Inferior parietal cortex (tissue), 1 donor: Measurements from ENCODE around the gene ETV3L.
"Not testable (repeated sequence)": the region's sequence is repeated elsewhere in the genome, so short reads cannot be mapped to it uniquely, and the experiment has no call there.

Experiments
- DNase-seq: peaks from one replicate; pipeline ENCODE4 v3.0.0-alpha.2; 2016; ENCODE audit errors: extremely low spot score

The ETV3L gene

DNA sequence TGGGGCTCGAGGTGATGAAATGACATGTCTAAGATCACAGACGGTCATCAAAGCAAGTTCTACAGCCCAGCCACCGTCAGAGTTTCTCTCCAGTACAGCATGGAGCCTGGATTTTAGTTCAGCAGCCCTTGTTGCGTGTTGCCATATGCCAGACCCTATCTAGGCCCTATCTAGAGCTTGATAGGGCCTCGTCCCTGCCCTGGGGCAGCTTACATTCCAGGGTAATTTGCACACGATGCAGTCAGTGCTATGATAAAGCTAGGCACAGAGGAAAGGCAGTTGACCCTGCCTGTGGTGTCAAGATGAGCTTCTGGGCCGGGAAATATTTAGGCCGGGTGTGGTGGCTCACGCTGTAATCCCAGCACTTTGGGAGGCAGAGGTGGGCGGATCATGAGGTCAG lies 18.9 kb downstream of the ETV3L start:
- no peak for DNase-seq

DNA sequence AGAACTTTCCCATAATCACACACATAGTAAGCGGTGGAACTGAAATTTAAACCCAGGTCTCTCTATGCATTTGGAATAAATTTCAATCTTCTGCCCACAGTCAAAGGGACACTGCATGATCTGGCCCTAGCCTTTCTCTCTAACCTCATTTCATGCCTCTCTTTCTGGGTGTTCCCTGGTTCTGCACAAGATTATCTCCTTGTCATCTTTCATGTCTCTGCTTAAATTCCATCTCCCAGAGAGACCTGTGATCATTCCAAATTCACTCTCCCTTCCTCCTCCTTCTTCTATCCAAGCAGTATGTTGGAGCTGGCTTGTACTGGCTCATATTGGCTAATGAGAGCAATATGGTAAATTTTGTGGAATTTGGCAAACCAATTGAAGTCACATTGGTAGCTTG lies 22.2 kb downstream of the ETV3L start:
- DNase-seq, result no peak

DNA sequence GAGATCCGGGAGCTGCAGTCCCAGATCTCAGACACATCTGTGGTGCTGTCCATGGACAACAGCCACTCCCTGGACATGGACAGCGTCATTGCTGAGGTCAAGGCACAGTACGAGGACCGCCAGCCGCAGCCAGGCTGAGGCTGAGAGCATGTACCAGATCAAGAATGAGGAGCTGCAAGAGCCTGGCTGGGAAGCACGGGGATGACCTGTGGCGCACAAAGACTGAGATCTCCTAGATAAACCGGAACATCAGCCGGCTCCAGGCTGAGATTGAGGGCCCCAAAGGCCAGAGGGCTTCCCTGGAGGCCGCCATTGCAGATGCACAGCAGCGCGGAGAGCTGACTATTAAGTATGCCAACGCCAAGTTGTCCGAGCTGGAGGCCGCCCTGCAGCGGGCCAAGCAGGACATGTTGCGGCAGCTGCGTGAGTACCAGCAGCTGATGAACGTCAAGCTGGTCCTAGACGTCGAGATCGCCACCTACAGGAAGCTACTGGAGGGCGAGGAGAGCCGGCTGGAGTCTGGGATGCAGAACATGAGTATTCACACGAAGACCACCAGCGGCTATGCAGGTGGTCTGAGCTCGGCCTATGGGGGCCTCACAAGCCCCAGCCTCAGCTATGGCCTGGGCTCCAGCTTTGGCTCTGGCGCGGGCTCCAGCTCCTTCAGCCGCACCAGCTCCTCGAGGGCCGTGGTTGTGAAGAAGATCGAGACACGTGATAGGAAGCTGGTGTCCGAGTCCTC lies 25.5 kb downstream of the ETV3L start:
- DNase-seq, result peak; percentile 64

DNA sequence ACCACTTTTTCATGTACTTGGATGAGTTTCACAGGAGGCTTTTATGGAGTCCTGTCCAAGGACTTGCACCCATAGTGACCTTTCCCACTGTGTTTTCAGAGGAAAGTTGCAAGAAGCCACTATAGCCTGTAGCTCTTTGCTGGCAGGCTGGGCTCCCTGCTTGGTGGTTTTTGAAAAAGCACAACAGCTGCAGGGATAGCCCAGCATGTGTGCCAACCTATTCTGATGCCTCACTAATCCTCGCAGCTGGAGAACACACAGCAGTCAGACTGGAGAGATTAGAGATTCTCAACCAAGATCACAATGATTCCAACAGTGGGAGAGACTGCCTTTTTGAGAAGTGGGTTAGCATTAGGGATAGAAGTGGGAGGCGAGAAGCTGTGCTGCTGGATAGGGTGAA lies 30.0 kb downstream of the ETV3L start:
- no peak for DNase-seq

DNA sequence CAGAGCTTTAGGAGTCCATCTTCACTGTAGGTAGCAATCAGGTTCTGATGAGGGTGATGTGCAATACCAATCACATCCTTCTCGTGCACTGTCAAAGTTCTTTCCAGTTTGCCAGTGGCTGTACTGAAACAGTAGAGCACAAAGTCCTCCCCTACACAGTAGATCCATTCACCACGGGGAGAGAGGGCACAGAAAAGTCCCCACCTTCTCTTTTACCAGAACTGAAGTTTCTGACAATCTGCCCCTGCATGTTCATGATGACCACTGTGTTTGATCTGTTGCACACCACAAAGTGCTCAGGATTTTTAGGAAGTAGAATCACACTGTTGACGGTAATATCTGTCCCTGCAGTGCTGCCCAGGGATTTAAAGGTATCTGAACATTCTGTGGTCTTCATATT lies 40.4 kb downstream of the ETV3L start:
- not testable (repeated sequence) for DNase-seq

DNA sequence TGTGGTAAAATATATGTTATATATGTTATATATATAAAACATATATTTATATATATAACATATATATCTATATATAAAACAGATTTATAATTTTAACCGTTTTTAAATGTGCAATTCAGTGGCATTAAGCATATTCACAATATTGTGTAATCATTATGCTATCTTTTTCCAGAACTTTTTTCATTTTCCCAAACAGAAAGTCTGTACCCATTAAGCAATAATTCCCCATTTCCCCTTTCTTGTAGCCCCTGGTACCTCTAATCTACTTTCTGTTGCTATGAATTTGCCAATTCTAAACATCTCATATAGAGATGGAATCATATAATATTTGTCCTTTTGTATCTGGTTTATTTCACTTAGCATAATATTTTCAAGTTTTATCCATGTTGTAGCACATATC lies 43.3 kb downstream of the ETV3L start:
- DNase-seq, result no peak

DNA sequence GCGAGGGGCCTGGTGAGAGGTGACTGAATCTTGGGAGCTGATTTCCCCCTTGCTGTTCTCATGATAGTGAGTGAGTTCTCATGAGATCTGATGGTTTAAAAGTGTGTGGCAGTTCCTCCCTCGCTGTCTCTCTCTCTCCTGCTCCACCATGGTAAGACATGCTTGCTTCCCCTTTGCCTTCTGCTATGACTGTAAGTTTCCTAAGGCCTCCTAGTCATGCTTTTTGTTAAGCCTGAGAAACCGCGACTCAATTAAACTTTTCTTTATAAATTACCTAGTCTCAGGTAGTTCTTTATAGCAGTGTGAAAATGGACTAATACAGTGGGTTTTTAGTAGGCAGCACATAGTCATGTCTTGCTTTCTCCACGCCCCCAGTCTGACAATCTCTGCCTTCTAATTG lies 43.9 kb downstream of the ETV3L start:
- not testable (repeated sequence) for DNase-seq

DNA sequence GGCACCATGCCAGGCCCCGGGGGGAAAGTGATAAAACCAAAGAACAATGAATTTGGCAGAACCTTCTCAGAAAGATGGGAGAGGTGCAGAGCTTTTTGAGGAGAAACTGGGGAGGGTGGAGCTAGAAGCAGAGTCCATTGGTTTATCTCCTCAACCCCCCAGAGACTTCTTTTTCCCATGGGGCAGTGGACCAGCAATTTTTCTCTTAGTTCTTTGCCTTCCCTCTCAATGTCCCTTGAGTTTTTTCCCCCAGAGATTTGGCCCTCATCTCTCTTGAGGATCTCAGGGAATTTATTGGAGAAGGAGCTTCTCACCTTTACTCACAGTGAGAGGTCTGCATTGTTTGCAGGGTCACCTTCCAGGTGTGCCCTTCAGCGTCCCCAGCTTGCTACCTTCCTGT lies 48.8 kb downstream of the ETV3L start:
- DNase-seq, result no peak

DNA sequence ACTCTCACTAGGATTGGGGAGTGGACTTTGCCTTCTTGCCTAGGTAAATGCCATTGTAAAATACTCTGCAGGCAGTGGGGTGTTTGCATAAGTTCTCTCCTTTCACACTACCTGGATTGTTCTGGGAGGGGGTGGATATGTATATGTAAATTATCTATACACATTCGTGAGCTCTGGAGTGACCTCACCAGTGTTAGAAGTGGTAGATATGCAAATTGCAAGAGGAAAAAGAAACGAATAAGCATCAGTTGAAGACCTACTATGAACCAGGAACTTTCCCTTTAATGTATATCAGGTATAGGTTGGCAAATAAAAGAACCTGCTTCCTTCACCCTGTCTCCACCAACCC lies 52.6 kb downstream of the ETV3L start:
- no peak for DNase-seq

DNA sequence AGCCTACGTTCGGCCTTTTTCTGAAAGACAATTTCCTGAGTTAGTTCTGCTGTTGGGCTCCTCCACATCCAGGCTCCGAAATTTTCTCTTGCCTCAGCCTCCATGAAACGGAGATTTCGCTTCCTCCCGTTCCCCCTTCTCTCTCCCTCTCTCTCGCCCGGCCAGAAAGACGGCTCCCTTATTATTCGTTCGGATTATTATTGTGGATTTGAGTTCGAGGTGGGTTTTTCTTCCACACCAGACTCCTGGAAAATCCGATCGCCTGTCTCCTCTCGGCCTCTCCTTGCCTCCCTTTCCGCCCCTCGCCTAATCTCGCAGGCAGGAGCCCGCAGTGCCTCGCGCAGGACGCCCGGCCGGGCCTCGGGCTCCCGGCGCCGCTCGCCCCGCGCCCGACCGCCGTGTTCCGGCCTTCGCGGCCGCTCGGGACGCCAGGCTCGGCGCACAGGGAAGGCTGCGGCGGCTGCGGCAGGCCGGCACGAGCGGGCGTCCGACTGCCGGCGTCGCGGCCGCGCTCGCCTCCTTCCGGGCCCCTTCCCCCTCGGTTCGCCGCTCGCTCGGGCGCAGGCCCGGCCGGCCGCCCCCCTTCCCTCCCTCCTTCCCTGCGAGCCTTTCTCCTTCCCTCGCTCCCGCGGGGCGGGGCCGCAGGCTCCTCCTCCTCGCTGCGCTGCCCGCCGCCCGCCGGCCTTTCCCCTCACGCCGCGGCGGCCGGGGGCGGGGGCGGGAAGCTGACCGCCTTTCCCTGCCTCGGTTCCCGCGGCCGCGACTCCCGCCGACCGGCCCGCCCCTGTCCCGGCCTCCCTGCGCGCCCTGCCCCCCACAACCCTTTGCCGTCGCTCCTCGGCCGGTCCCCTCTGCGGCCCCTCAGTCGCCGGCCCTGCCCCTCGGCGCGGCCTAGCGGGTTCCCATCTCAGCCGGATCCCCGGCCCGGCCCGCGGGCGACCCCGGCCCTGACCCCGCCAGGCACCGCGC lies 54.1 kb downstream of the ETV3L start, which contains the start of gene ARHGEF11:
Gene ARHGEF11 (minus strand): TSS at position 493 of the 969 bp plus-strand sequence. CDS start 1,412 bp downstream, outside the sequence.
- DNase-seq, result peak; percentile 82

DNA sequence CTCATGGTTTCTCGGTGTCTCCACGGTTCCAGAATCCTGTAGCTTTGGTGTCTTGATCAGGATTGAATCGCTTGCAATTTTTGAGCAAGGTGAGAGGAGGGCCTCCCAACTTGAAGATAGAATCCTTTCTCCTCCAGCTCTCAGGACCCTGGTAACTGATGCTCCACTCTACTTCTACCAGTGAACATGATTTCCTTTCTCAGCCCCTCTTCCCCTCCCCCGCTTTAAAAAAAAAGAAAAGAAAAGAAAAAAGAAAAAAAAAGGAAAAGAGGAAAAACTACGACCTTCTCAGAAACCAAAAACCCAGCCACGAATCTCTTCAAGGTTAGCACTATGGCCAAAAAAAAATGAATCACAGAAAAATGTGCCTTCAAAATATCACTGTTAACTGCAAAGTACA lies 55.3 kb downstream of the ETV3L start:
- no peak for DNase-seq

DNA sequence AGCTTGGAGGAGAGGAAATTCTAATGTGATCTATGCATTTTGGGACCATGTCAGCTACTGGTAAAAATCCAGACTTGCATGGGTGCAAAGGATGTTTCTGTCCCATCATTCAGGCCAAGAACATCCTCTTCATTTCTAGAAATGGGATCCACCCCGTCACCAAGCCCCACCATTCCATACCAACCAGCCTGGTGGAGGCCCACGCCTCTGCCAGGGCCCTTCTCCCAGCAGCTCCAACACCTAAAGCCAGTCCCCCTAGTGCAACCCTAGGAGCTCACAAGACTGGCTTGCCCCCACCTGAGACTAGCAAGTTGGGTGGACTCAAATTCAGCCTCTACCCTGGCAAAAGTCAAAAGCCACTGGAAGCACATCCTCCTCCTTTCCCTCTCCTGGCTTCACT lies 55.9 kb downstream of the ETV3L start:
- no peak for DNase-seq

DNA sequence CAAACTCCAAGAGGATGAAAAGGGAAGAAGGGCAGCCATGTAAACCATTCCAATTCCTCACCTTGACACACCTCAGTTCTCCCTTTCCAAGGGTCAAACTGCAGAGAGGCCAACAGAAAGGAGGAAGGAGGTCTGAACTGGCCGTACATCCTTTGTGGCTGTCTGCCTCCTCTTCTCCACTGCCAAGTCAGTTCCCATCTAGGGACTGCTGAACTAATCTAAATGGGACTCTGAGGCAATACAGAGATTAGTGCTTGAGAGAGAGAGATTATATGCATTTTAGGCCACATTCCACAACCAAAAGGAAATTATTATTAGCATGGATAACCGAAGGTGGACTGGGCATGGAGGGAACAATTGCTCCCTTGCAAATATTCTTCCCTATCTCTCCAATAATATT lies 56.8 kb downstream of the ETV3L start:
- no peak for DNase-seq
